ENCODE results near the gene HSD17B8.

- TF ChIP-seq MAX (IDR thresholded peaks at IDR 0.05) (no peak), EP300 (IDR thresholded peaks at IDR 0.05; ENCODE audit: borderline replicate concordance) (no peak), EGR1 (IDR thresholded peaks at IDR 0.05) (no peak)
- TF ChIP-seq, protein P1, sequence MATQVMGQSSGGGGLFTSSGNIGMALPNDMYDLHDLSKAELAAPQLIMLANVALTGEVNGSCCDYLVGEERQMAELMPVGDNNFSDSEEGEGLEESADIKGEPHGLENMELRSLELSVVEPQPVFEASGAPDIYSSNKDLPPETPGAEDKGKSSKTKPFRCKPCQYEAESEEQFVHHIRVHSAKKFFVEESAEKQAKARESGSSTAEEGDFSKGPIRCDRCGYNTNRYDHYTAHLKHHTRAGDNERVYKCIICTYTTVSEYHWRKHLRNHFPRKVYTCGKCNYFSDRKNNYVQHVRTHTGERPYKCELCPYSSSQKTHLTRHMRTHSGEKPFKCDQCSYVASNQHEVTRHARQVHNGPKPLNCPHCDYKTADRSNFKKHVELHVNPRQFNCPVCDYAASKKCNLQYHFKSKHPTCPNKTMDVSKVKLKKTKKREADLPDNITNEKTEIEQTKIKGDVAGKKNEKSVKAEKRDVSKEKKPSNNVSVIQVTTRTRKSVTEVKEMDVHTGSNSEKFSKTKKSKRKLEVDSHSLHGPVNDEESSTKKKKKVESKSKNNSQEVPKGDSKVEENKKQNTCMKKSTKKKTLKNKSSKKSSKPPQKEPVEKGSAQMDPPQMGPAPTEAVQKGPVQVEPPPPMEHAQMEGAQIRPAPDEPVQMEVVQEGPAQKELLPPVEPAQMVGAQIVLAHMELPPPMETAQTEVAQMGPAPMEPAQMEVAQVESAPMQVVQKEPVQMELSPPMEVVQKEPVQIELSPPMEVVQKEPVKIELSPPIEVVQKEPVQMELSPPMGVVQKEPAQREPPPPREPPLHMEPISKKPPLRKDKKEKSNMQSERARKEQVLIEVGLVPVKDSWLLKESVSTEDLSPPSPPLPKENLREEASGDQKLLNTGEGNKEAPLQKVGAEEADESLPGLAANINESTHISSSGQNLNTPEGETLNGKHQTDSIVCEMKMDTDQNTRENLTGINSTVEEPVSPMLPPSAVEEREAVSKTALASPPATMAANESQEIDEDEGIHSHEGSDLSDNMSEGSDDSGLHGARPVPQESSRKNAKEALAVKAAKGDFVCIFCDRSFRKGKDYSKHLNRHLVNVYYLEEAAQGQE (IDR thresholded peaks at IDR 0.05; ENCODE audit: low read depth): no peak
Measured at GRCh38 chr6:33190504-33191107, 13.8 kb upstream of the HSD17B8 start.
